ENCODE measurements around the gene MLLT3.
"Not testable (repeated sequence)": the region's sequence is repeated elsewhere in the genome, so short reads cannot be mapped to it uniquely, and the experiment has no call there.

Gene MLLT3

DNA sequence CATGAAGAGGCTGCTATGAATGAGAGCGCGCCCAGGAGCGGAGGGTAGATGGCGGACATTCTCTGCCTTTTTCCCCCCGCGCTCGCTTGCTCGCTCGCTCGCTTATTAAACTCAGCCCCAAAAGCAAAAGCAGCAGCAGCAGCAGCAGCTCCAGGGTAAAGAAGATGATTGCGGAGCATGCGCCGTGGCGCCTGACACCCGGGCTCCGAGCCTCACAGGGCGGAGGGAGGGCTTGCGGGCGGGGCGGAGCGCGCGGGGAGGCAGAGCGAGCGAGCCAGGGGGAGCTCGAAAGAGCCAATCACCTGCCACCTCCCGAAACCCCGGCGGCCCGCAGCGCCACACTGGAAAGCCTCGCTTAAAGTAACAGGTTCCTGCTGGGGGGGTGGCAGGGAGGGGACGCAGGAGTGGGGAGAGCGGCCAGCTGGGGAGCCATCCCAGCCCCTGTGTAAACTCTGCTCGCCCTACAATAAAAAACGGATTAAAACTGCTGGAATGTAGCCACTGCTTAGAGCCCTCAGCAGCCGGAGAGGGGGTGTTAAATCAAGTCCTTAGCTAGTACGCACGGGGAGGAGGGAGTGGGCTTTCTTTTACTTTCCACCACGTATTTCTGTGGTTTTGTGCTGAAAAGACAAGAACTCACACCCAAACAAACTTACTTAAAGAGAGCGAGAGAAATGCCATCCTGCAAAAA, at the start of gene MLLT3:
Gene MLLT3 (minus strand): TSS at position 170 of the 691 bp plus-strand sequence.
- FAIRE-seq (peak; percentile 93), DNase-seq (ENCODE audit: insufficient read length, low spot score) (peak; percentile 94)
- TF ChIP-seq POLR2A (IDR thresholded peaks at IDR 0.05; ENCODE audit: low read depth, low read length) = no peak

DNA sequence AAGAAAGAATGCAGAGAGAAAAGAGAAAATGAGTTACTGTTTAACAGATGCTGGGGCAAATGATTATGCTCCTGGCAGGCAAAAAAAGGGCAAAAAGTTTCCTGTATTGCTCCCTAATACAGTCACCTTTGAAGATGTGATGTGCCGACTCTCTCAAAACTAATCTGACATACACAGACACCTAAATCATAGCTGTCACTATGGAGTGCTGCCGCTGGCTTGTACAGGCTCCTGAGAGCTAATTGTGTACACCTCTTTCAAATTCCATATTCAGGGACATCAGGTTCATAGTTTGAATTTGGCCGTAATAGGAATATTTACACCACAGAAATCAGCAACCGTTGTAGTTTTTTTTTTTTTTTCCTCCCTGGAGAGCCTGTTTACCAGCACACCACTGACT, 49.3 kb upstream of the MLLT3 start:
- DNase-seq (ENCODE audit: insufficient read length, low spot score) = no peak
- no peak for TF ChIP-seq POLR2A (IDR thresholded peaks at IDR 0.05; ENCODE audit: low read depth, low read length)
- FAIRE-seq = no peak

DNA sequence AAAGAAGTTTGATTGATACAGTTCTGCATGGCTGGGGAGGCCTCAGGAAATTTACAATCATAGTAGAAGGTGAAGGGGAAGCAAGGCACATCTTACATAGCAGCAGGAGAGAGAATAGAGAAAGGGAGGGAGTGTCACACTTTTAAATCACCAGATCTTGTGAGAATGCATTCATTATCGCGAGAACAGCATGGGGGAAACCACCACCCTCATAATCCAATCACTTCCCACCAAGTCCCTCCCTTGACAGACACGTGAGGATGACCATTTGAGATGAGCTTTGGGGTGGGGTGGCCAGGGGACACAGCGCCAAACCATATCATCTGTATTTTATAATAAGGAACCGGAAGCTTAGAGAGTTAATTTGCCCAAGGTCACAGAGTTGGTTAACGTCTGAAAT, 48.1 kb upstream of the MLLT3 start:
- DNase-seq (ENCODE audit: insufficient read length, low spot score) (no peak), FAIRE-seq (no peak)
- no peak for TF ChIP-seq POLR2A (IDR thresholded peaks at IDR 0.05; ENCODE audit: low read depth, low read length)

DNA sequence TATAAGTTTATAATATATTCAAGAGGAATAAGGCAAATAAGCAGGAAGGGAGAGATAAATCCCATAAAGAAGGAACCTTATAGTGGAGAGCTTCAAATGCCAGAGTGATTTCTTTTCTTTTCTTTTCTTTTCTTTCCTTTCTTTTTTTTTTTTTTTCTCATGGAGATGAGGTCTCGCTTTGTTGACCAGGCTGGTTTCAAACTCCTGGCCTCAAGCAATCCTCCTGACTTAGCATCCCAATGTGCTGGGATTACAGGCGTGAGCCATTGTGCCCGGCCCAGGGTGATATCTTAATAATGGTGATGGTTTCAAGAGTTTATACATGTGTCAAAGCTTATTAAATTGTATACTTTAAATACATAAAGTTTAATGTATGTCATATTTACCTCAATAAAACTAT, 42.2 kb upstream of the MLLT3 start:
- FAIRE-seq = no peak
- TF ChIP-seq POLR2A (IDR thresholded peaks at IDR 0.05; ENCODE audit: low read depth, low read length) = no peak
- no peak for DNase-seq (ENCODE audit: insufficient read length, low spot score)

DNA sequence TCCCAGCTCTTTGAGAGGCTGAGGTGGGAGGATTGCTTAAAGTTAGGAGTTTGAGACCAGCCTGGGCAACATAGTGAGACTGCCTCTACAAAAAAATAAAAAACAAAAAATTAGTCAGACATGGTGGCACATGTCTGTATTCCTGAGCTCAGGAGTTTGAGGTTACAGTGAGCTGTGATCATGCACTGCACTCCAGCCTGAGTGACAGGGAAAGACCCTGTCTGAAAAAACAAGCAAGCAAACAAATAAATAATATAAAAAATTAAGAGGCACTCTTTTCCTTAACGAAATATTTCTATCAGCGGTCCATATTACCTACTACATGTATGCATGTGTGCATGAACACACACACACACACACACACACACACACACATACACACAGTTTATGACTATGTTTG, 40.8 kb upstream of the MLLT3 start:
- no peak for TF ChIP-seq POLR2A (IDR thresholded peaks at IDR 0.05; ENCODE audit: low read depth, low read length)
- FAIRE-seq = no peak
- DNase-seq (ENCODE audit: insufficient read length, low spot score) = no peak

DNA sequence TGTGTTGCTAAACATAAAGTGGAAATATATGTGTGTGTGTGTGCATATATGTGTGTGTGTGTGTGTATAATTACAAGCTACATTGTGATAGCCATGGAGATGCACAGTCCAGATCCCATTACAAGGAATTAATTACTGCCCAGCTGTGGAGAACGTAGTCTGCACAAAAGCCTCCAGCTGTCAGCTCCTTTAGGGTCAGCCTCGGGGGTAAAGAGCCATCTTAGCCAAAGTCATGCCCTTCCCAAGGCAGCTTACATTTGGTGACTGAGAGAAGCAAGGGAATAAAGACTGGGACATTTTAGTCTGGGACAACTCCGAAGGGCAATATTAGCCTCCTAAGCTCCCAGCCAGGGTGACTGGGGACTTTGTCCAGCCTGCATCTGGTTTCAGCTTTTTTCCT, 39.9 kb upstream of the MLLT3 start:
- no peak for TF ChIP-seq POLR2A (IDR thresholded peaks at IDR 0.05; ENCODE audit: low read depth, low read length)
- no peak for DNase-seq (ENCODE audit: insufficient read length, low spot score)
- no peak for FAIRE-seq

DNA sequence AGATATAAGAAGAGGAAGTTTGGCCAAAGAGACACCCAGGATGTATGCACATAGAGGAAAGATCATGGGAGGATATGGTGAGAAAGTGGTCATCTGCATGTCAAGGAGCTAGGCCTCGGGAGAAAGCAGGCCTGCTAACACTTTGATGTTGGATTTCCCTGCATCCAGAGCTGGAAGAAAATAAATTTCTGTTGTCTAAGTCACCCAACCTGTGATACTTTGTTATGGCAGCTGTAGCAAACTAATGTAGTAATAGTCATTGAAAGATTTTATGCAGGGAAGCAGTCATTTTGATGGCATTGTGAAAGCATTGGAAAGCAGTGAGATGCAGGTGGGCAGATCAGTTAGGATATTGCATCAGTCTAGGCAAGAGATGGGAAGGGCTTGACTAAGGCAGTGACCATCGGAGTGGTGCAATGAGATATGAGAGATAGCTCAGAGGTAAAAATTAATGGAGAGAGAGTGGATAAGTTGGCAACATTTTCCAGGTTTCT, 37.2 kb upstream of the MLLT3 start:
- DNase-seq (ENCODE audit: insufficient read length, low spot score) (no peak), FAIRE-seq (no peak)
- no peak for TF ChIP-seq POLR2A (IDR thresholded peaks at IDR 0.05; ENCODE audit: low read depth, low read length)

DNA sequence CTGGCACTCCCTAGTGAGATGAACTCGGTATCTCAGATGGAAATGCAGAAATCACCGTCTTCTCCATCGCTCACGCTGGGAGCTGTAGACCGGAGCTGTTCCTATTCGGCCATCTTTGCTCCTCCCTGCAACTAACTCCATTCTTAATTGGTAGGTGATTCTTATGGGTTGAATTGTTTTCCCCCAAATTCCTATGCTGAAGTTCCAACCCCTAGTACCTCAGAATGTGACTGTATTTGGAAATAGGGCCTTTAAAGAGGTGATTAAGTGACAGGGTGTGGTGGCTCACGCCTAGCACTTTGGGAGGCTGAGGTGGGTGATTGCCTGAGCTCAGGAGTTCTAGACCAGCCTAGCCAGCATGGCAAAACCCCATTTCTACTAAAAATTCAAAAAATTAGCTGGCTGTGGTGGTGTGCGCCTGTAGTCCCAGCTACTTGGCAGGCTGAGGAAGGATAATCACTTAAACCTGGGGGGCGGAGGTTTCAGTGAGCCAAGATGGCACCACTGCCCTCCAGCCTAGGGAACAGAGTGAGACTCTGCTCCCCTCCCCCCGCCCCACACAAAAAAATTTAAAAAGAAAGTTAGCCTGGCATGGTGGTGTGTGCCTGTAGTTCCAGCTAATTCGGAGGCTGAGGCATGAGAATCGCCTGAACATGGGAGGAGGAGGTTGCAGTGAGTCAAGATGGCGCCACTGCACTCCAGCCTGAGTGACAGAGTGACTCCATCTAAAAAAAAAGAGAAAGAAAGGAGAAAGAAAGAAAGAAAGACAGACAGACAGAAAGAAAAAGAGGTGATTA, 36.6 kb upstream of the MLLT3 start:
- FAIRE-seq = peak; percentile 11
- TF ChIP-seq POLR2A (IDR thresholded peaks at IDR 0.05; ENCODE audit: low read depth, low read length) = no peak
- DNase-seq (ENCODE audit: insufficient read length, low spot score) = no peak

DNA sequence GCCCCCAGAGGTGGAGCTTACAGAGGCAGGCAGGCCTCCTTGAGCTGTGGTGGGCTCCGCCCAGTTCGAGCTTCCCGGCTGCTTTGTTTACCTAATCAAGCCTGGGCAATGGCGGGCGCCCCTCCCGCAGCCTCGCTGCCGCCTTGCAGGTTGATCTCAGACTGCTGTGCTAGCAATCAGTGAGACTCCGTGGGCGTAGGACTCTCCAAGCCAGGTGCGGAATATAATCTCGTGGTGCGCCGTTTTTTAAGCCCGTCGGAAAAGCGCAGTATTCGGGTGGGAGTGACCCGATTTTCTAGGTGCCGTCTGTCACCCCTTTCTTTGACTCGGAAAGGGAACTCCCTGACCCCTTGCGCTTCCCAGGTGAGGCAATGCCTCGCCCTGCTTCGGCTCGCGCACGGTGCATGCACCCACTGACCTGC, 36.0 kb upstream of the MLLT3 start:
- FAIRE-seq = not testable (repeated sequence)

DNA sequence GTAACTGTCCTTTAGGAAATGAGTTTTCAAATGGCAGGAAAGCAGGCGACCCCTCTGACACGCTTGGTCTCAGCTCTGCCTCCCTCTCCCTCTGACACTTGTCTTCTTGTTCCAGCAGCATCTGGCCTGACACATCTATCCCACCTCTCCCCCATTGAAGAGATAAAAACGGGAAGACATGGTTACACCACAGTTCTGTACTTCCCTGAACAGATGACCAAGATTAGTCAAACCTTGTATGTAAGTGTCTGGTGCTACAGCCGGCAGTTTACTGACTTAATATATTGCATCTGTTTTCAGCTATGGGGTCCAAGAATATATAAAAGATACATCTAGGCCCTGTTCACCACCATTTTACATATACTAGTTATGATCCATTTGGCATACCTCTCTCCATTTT, 29.6 kb upstream of the MLLT3 start:
- FAIRE-seq = no peak
- TF ChIP-seq POLR2A (IDR thresholded peaks at IDR 0.05; ENCODE audit: low read depth, low read length) = no peak

More for the DNA sequence above, 36.0 kb upstream of the MLLT3 start:
- not testable (repeated sequence) for DNase-seq (ENCODE audit: insufficient read length, low spot score)

DNA sequence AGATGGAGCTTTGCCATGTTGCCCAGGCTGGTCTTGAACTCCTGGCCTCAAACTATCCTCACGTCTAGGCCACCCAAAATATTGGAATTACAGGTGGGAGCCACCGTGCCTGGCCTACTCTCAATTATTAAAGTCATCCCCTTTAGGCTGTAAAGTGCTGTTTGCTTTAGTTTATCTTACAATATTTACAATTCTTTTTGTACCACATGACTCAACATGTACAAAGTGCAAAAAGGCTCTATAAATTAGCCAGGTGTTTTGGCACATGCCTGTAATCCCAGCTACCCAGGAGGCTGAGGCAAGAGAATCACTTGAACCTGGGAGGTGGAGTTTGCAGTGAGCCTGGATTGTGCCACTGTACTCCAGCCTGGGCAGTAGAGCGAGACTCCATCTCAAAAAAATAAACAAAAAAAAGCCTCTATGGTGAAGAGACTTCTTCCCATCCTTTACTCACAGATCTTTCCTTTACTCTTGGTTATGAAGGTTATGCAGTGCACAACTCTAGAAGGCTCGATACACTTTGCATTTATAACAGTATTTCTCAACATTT, 28.5 kb upstream of the MLLT3 start:
- FAIRE-seq (no peak), DNase-seq (ENCODE audit: insufficient read length, low spot score) (no peak)
- no peak for TF ChIP-seq POLR2A (IDR thresholded peaks at IDR 0.05; ENCODE audit: low read depth, low read length)

More for the DNA sequence above, 29.6 kb upstream of the MLLT3 start:
- no peak for DNase-seq (ENCODE audit: insufficient read length, low spot score)

DNA sequence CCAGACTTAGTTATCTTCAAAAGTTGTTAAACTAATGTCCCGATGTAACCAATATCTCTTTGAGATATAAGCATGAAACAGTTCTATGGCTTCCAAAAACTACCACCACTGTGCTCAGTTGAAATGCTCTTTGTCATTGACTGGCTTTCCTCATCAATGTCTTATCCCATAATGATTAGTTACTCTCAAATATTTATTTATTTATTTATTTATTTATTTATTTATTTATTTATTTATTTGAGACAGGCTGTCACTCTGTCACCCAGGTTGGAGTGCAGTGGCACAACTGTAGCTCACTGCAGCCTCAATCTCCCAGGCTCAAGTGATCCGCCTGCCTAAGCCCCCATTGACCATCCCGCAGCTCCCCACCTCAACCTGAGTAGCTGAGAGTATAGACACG, 28.0 kb upstream of the MLLT3 start:
- no peak for FAIRE-seq
- no peak for TF ChIP-seq POLR2A (IDR thresholded peaks at IDR 0.05; ENCODE audit: low read depth, low read length)
- no peak for DNase-seq (ENCODE audit: insufficient read length, low spot score)

DNA sequence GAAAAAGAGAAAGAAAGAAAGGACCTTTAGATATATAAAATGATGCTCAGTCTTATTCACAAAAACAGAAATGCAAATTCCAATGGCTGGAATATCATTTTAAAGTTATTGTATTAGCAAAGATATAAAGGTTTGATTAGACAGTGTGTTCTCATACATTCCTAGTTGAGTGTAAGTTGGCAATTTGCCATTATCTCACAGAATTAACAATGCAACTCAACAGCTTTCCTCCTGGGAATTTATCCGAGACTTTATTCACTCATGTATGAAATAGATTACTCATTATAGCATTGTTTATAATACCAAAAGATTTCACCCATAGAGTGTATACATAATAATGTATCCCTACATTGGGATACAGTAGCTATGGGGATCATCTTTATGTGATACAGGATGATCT, 27.1 kb upstream of the MLLT3 start:
- no peak for TF ChIP-seq POLR2A (IDR thresholded peaks at IDR 0.05; ENCODE audit: low read depth, low read length)

DNA sequence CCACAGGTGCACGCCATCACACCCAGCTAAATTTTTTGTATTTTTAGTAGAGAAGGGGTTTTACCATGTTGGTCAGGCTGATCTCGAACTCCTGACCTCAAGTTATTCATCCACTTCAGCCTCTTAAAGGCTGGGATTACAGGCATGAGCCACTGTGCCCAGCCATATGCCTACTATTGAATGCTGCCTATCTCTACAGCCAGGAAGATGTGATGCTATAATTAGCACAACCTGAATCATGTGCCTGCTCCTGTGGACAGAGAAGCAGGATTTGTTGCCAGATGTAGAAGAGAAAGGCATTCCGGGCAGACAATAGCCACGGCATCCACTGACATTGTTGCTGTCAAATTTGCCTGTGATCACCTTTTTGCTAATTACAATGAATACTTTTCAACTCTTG, 24.4 kb upstream of the MLLT3 start:
- DNase-seq (ENCODE audit: insufficient read length, low spot score) (no peak), FAIRE-seq (peak; percentile 75)

More for the DNA sequence above, 27.1 kb upstream of the MLLT3 start:
- no peak for DNase-seq (ENCODE audit: insufficient read length, low spot score)
- no peak for FAIRE-seq

More for the DNA sequence above, 24.4 kb upstream of the MLLT3 start:
- no peak for TF ChIP-seq POLR2A (IDR thresholded peaks at IDR 0.05; ENCODE audit: low read depth, low read length)

Measured in H54 (cell line).